Endodermal cell (in vitro differentiated cells): ENCODE data around the gene KRT7. TPM values are rescaled to one million over a fixed set of nuclear protein-coding genes. Genes with fewer than 3 reads are reported as not detected.

Experiments used
- DNase-seq: peaks from one replicate; pipeline ENCODE4 v3.0.0-alpha.2; 2017
- H3K27ac ChIP-seq: 2 replicates; pipeline ENCODE4 v1.5.1; 2013; ENCODE audit warnings: mild to moderate bottlenecking, low read depth, low read length, moderate library complexity
- H3K27me3 ChIP-seq: 2 replicates; pipeline ENCODE4 v1.6.1; 2013; ENCODE audit warnings: mild to moderate bottlenecking, low read length, moderate library complexity; ENCODE audit not compliant: insufficient read depth, control insufficient read depth, poor library complexity, severe bottlenecking
- H3K36me3 ChIP-seq: 2 replicates; pipeline ENCODE4 v1.7.0; 2013; ENCODE audit warnings: mild to moderate bottlenecking, low read length, moderate library complexity; ENCODE audit not compliant: control insufficient read depth, insufficient read depth
- H3K4me1 ChIP-seq: one replicate; pipeline ENCODE4 v1.7.0; 2013; ENCODE audit warnings: low read length; ENCODE audit not compliant: control insufficient read depth, insufficient read depth
- H3K4me3 ChIP-seq: 2 replicates; pipeline ENCODE4 v1.5.1; 2013; ENCODE audit warnings: mild to moderate bottlenecking, low read length, moderate library complexity
- H3K9ac ChIP-seq: 2 replicates; pipeline ENCODE4 v1.6.1; 2013; ENCODE audit warnings: mild to moderate bottlenecking, low read length, moderate library complexity; ENCODE audit not compliant: poor library complexity, severe bottlenecking; ENCODE audit errors: extremely low read depth
- H3K9me3 ChIP-seq: 2 replicates; pipeline ENCODE4 v1.6.1; 2013; ENCODE audit warnings: mild to moderate bottlenecking, low read length, moderate library complexity; ENCODE audit not compliant: control insufficient read depth
- H3K27ac Mint-ChIP-seq: 2 replicates; pipeline ENCODE4 v1.8.0; 2020; ENCODE audit warnings: mixed read lengths
- H3K27me3 Mint-ChIP-seq: 2 replicates; pipeline ENCODE4 v1.8.0; 2021; ENCODE audit warnings: mild to moderate bottlenecking, mixed read lengths; ENCODE audit not compliant: insufficient read depth
- H3K36me3 Mint-ChIP-seq: 2 replicates; pipeline ENCODE4 v1.8.0; 2020; ENCODE audit warnings: low read depth, mixed read lengths
- H3K4me1 Mint-ChIP-seq: 2 replicates; pipeline ENCODE4 v1.8.0; 2020; ENCODE audit warnings: mixed read lengths
- H3K4me3 Mint-ChIP-seq: 2 replicates; pipeline ENCODE4 v1.8.0; 2020; ENCODE audit warnings: mild to moderate bottlenecking, moderate library complexity, mixed read lengths
- H3K9me3 Mint-ChIP-seq: 2 replicates; pipeline ENCODE4 v1.8.0; 2020; ENCODE audit warnings: mild to moderate bottlenecking, mixed read lengths
- CTCF ChIP-seq: fragments of 200-600 bp; sonication (generic); conservative IDR thresholded peaks from 2 replicates; pipeline ENCODE4 v1.5.0; 2021; ENCODE audit warnings: antibody characterized with exemption, mild to moderate bottlenecking
- WGBS, 2 experiments: methylation state at CpG; one replicate each; pipeline versions ENCODE4 v1.1.5 to v1.1.7; 2013; ENCODE audit warnings: missing lambda C conversion rate in 2 of 2, mixed read lengths in 1 of 2; ENCODE audit not compliant: insufficient coverage in 1 of 2, insufficient read length in 1 of 2; 5-methylcytosine and 5-hydroxymethylcytosine counted together
- total RNA-seq, 2 donors: library from RNA; stranded (reverse); fragmentation: NEBNext Ultra II Directional in 1 of 2; extraction: Animal tissue kit (Norgen Biotek cat#: 25700) in 1 of 2; gene quantifications; 2 replicates in 1 of 2; 3 replicates in 1 of 2; pipeline ENCODE4 v1.2.1, GENCODE V29; 2021

KRT7 gene
- total RNA-seq, 2 donors from 2014 or later = 1.5 TPM; not detected in 1

DNA sequence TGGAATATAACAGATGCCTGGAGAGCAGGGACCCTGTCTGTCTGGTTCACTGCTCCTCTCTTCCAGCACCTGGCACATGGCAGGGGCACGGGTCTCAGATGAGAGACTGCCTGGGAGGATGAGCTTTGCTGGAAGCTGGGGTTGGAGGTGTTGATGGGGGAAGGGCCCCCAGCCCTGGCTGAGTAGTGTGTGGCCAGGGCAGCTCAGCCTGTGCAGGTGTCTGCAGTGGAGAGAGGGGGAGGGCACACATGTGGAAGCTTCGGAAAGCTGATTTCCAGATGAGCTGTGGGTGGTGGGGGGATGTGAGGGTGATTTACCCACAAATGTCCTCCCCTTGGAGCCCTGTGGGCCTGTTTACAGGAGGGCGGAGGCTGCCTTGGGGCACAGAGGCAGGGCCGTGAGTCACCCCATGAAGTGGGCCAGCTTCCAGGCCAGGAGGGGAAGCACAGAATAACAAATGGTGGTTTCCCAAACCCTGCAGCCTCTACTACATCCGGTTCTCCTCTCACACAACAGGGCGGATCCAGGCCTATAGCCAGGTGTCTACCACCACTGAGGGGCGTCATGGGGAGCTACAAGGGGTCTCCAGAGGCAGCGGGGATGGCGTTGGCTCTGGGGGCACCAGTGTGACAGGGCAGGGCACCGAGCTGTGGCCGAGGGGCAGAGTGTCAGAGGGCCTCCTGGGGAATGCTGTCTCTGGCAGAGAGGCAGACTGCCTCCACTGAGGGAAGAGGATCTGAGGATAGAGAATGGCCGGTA, 11.0 kb downstream of the KRT7 start:
- H3K36me3 ChIP-seq = no peaks in the 10 kb centered on the region
- peaks cover 6% of the 10 kb centered on the region for H3K27me3 ChIP-seq
- Mint-ChIP-seq H3K36me3 (no peaks in the 10 kb centered on the region), H3K27me3 (peaks cover 19% of the 10 kb centered on the region), H3K9me3 (no peaks in the 10 kb centered on the region), H3K4me3 (no peak overlapping the region), H3K27ac (no peak overlapping the region), H3K4me1 (peaks cover 14% of the 10 kb centered on the region)
- no peak overlapping the region for H3K27ac ChIP-seq
- H3K9ac ChIP-seq = no peak overlapping the region
- no peaks in the 10 kb centered on the region for H3K9me3 ChIP-seq
- TF ChIP-seq CTCF = no peak
- WGBS, 2 experiments = 84 to 90% methylated on average over 3 to 12 of the region's 12 CpGs
- H3K4me1 ChIP-seq = peaks cover 4% of the 10 kb centered on the region
- DNase-seq = no peak
- no peak overlapping the region for H3K4me3 ChIP-seq

DNA sequence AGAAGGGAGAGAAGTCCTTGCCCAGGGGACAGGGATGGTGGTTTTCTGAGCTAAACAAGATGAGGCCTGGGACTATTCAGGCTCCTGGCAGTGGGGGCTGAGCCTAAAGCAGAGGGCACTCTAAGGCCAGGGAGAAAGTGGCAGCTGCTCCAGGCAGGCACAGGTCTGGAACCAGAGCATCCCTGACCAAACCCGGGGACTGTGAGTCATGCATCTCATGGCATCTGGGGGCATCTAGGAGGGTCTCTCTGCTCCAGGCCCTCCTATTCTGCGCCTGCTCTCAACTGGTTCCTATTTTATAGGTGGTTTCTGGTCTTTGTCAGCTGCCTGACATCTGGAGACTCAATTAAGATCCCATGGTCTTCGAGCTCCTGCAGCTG, 11.6 kb downstream of the KRT7 start:
- WGBS, 2 experiments = 79 to 100% methylated on average over 1 to 2 of the region's 3 CpGs
- H3K36me3 ChIP-seq = no peaks in the 10 kb centered on the region
- no peak overlapping the region for H3K27ac ChIP-seq
- Mint-ChIP-seq H3K27ac (no peak overlapping the region), H3K4me3 (no peak overlapping the region), H3K36me3 (no peaks in the 10 kb centered on the region), H3K4me1 (peaks cover 14% of the 10 kb centered on the region), H3K9me3 (no peaks in the 10 kb centered on the region), H3K27me3 (peaks cover 22% of the 10 kb centered on the region)
- peaks cover 12% of the 10 kb centered on the region for H3K27me3 ChIP-seq
- peaks cover 4% of the 10 kb centered on the region for H3K4me1 ChIP-seq
- no peak for DNase-seq
- TF ChIP-seq CTCF = no peak
- H3K9ac ChIP-seq = no peak overlapping the region
- no peaks in the 10 kb centered on the region for H3K9me3 ChIP-seq
- no peak overlapping the region for H3K4me3 ChIP-seq

- peaks cover 19% of the 10 kb centered on the region for H3K4me1 Mint-ChIP-seq
- H3K4me1 ChIP-seq = peaks cover 4% of the 10 kb centered on the region
- no peaks in the 10 kb centered on the region for H3K36me3 Mint-ChIP-seq
- H3K9me3 Mint-ChIP-seq = no peaks in the 10 kb centered on the region
- no peak for DNase-seq
- no peak overlapping the region for H3K4me3 ChIP-seq
- 89 to 96% methylated on average over 17 to 20 of the region's 20 CpGs for WGBS, 2 experiments
- no peak overlapping the region for H3K27ac ChIP-seq
- no peak overlapping the region for H3K4me3 Mint-ChIP-seq
- H3K9ac ChIP-seq = no peak overlapping the region
- H3K27me3 ChIP-seq = peaks cover 20% of the 10 kb centered on the region
- TF ChIP-seq CTCF = no peak
- H3K27me3 Mint-ChIP-seq = peaks cover 30% of the 10 kb centered on the region
- H3K27ac Mint-ChIP-seq = no peak overlapping the region
- no peaks in the 10 kb centered on the region for H3K9me3 ChIP-seq
- H3K36me3 ChIP-seq = no peaks in the 10 kb centered on the region
Observed at GRCh38 chr12:52245259-52245961, 12.4 kb downstream of the KRT7 start.
